ENCODE data around the gene TUBB6.

The TUBB6 gene

GRCh38 chr18:12307701-12308385 is at the start of gene TUBB6:
Gene TUBB6 (plus strand): TSS chr18:12308241. CDS start chr18:12308293, 52 bp downstream.
- no peak for DNase-seq

- no peak for DNase-seq
Observed at GRCh38 chr18:12258719-12259705, 49.0 kb upstream of the TUBB6 start.

- DNase-seq: no peak
Observed at GRCh38 chr18:12262748-12263147, 45.3 kb upstream of the TUBB6 start.

- DNase-seq: no peak
Observed at GRCh38 chr18:12264864-12265263, 43.2 kb upstream of the TUBB6 start.

GRCh38 chr18:12271376-12272235 is 36.4 kb upstream of the TUBB6 start:
- DNase-seq: peak; percentile 33

- no peak for DNase-seq
Observed at GRCh38 chr18:12274793-12275192, 33.2 kb upstream of the TUBB6 start.

GRCh38 chr18:12276736-12277554 is 31.1 kb upstream of the TUBB6 start:
- DNase-seq: no peak

- DNase-seq: no peak
Observed at GRCh38 chr18:12278215-12278671, 29.8 kb upstream of the TUBB6 start.

- DNase-seq: no peak
Observed at GRCh38 chr18:12278741-12279682, 29.0 kb upstream of the TUBB6 start.

- DNase-seq: no peak
Observed at GRCh38 chr18:12279781-12280531, 28.1 kb upstream of the TUBB6 start.

GRCh38 chr18:12281861-12282260 is 26.2 kb upstream of the TUBB6 start:
- DNase-seq: no peak

GRCh38 chr18:12282442-12283039 is 25.5 kb upstream of the TUBB6 start:
- no peak for DNase-seq

GRCh38 chr18:12283256-12283655 is 24.8 kb upstream of the TUBB6 start:
- DNase-seq: no peak

GRCh38 chr18:12283666-12284065 is 24.4 kb upstream of the TUBB6 start:
- DNase-seq: no peak

- DNase-seq: no peak
Observed at GRCh38 chr18:12287131-12287681, 20.8 kb upstream of the TUBB6 start.

- DNase-seq: no peak
Observed at GRCh38 chr18:12287684-12288402, 20.2 kb upstream of the TUBB6 start.

- no peak for DNase-seq
Observed at GRCh38 chr18:12288403-12288755, 19.7 kb upstream of the TUBB6 start.

- DNase-seq: no peak
Observed at GRCh38 chr18:12290086-12290485, 18.0 kb upstream of the TUBB6 start.

GRCh38 chr18:12291161-12291560 is 16.9 kb upstream of the TUBB6 start:
- DNase-seq: no peak
